GM19351 (cell line): ENCODE measurements around the gene KPNB1.
A peak's percentile ranks its signal among the peaks of the same experiment; 100 is the strongest.

Experiments used
- ATAC-seq: cut with Tn5 transposase; IDR thresholded peaks from one replicate; pipeline ENCODE4 v1.9.1; 2021; ENCODE audit warnings: mild to moderate bottlenecking, moderate library complexity; ENCODE audit not compliant: unreplicated experiment

Gene KPNB1

DNA sequence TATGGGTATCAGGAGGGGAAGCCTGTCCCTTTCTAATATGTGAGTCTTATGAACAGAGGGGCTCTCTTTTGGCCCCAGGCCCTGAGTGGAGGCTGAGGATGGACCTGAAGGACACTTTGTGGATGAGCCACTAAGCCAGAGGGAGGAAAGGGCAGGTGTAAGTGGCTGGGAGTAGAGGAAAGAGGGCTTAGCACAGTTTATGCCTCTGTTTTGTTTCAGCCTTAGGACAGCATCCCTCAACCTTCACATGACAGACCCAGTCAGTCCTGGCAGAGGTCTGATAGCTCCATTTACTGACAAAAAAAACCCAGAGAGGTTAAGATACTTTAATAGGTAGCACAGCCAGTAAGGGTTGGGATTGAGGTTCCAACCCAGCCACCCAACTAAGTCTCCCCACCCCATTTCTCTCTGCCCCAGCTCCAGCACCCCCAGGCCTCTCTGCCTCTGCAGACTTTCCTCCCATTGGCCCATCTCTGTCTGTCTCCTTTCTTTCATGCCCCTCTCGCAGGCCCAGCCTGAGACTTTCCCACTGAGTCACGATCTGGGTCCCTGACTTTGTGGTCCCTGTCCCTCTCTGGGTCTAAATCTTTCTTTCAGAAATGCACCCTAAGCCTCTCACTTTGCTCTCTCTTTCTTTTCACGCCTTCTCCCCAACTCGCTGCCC is 78.6 kb downstream of the KPNB1 start:
- ATAC-seq, result no peak

DNA sequence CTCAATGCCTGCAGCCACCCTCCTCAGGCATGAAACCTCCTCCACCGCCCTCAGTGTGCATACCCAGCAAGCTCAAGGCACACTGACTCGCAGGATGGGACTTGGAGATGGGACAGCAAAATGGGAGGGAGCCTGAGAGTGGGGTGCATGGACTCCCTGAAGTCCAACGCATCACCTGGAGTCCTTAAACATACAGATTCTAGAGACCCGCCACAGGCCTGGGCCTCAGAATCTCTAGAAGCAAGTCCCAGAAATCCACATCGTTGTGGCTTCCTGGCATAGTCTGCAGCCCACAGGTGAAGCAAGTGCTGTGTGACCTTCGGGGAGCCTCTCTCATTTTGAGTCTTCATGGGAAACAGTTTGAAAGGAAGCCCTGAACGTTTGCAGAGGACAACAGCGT is 79.8 kb downstream of the KPNB1 start:
- ATAC-seq, result no peak

DNA sequence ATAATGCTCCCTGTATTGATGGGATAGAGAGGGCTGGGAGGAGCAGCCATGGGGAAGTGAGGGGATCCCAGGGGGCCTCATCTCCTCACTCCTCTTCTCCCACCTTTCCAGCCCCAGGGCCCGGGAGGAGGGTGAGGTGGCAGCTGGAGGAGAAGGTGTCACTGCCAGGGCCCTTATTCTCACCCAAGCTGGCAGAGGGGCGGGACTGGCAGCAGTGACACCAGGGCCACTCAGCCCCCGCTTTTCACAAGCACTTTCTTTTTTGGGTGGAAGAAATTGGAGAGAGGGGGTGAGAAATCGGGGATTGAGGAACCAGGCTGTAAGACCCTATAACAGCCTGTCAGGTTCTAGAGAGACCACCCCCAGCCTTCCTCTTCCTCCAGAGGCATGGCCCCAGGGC is 81.0 kb downstream of the KPNB1 start:
- ATAC-seq, result no peak

DNA sequence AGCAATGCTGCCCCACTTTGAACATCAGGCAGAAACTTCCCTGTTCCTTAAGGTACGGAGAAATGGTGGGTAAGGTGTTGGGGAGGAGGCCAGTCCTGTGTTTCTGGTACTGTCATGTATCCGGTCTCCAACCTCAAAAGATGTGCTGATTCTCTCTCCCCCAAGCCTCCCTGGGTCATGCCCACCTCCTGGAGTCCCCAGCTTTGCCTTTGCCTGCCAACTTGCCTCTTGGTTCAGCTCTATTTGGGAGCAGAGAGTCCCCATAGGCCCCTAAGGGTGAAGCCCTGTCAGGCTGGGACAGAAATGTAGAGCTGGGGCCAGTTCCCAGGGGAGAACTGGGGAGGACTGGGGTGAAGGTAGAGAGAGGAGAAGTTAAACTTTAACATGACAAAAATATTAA is 81.7 kb downstream of the KPNB1 start:
- ATAC-seq, result no peak

DNA sequence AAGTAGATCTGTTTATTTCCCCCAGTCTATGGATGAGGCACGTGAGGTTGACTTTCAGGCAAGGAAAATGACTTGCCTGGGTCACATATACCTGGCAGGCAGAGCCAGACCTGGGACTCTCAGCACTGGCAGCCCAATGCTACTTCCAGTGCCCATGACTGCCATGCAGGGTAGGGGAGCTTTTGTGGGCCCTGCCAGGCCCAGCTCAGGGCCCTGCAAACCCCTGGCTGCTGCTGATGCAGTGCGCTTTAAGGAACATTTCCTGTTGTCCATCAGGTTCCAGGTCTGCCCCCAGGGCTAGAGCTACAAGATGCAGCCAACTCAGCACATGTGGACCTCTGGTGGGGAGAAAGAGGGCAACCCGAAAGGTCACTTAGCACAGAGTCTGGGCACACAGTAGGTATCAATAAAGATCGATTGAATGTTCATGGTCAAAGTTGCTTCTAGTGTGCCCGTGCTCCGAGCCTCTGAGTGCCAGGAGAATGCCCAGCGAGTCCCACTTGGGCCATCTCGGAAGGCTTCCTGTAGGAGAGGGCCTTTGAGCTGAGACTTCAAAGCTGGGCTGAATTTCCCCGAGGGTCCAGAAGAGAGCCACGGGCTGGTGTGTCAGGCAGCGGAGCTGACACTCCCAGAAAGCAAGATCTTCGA is 82.8 kb downstream of the KPNB1 start:
- no peak for ATAC-seq

DNA sequence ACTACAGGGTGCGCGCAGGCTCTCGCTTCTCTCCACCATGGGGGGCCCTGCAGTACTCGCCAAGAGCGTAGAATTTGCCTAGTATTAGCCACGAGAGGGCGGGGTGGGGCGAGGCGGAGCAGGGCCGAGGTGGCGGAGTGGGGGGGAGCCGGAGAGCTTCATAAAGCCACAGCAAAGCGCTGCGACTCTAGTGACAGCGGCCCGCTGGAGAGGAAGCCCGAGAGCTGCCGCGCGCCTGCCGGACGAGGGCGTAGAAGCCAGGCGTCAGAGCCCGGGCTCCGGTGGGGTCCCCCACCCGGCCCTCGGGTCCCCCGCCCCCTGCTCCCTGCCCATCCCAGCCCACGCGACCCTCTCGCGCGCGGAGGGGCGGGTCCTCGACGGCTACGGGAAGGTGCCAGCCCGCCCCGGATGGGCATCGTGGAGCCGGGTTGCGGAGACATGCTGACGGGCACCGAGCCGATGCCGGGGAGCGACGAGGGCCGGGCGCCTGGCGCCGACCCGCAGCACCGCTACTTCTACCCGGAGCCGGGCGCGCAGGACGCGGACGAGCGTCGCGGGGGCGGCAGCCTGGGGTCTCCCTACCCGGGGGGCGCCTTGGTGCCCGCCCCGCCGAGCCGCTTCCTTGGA is 83.4 kb downstream of the KPNB1 start, which contains the start of gene TBX21:
Gene TBX21, plus strand, starts transcription at position 190 of the 627 bp plus-strand sequence. Its CDS starts 219 bp downstream, at position 409.
- peak; percentile 64 for ATAC-seq

DNA sequence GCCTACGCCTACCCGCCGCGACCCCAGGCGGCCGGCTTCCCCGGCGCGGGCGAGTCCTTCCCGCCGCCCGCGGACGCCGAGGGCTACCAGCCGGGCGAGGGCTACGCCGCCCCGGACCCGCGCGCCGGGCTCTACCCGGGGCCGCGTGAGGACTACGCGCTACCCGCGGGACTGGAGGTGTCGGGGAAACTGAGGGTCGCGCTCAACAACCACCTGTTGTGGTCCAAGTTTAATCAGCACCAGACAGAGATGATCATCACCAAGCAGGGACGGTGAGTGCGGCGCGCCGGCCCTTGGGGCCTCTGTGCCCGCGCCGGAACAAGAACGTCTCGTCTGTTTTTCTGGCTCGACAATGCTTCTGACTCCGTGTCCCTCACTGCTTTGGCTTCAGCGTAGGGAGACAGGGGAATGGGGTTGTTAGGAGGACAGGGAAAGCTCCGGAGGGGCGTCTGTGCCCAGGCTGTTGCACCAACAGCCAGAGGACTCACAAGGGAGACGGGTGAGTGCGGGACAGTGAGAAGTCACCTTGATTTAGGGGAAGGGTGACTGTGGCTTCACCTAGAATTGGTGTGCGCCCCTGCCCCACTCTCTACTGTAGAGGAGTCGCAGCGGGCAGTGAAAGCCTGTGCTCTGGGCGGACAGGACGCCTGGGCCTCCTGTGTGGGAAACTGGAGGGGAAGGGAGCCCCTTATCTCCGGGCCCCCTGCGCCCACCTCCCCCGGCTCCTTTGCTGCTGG is 84.1 kb downstream of the KPNB1 start:
- ATAC-seq, result no peak

DNA sequence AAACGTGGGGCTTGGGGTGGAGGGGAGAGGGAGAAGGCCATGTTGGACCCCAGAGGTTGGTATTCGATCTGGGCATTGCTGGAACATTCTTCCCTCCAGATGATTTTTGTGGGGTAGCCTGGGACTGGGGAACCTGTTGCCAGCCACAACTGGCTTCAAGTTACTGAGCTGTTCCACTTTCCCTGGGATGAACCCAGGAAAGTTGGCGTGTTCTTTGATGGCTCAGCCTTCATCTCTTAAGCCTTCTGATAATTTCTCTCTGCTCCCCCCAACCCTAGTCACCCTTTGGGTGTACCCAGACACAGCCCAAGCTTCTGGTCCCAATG is 85.4 kb downstream of the KPNB1 start:
- ATAC-seq, result no peak
